Cardiac muscle cell (in vitro differentiated cells and primary cell): ENCODE data around the gene ESRP2. TPM values are rescaled to one million over a fixed set of nuclear protein-coding genes. Genes with fewer than 3 reads are reported as not detected.

ENCODE experiments used
- DNase-seq, 2 donors: peaks; one replicate each; pipeline versions ENCODE4 v3.0.0 to v3.0.0-alpha.2; 2010 to 2017; ENCODE audit warnings: low read depth in 1 of 2, low spot score in 1 of 2
- H3K27ac ChIP-seq: fragments of 200-600 bp; sonication (generic); 2 replicates; pipeline ENCODE4 v1.5.1; 2016
- H3K27me3 ChIP-seq: fragments of 200-600 bp; sonication (generic); 2 replicates; pipeline ENCODE4 v1.6.0; 2016; ENCODE audit warnings: control low read depth
- H3K36me3 ChIP-seq: fragments of 200-600 bp; sonication (generic); 2 replicates; pipeline ENCODE4 v1.5.1; 2016; ENCODE audit warnings: control low read depth
- H3K4me1 ChIP-seq: fragments of 200-600 bp; sonication (generic); 2 replicates; pipeline ENCODE4 v1.8.1; 2017; ENCODE audit warnings: low read depth, mild to moderate bottlenecking, mixed run types
- H3K4me3 ChIP-seq: fragments of 200-600 bp; sonication (generic); 2 replicates; pipeline ENCODE4 v1.5.1; 2016; ENCODE audit warnings: mild to moderate bottlenecking
- H3K9me3 ChIP-seq: fragments of 200-600 bp; sonication (generic); 2 replicates; pipeline ENCODE4 v1.5.1; 2017; ENCODE audit warnings: low read depth, mild to moderate bottlenecking, control low read depth
- polyA plus RNA-seq: library from polyadenylated mRNA; unstranded; fragments of >200 nt; fragmentation: Nextera tagmentation; extraction: Ambion mirVana; gene quantifications from 2 replicates; pipeline ENCODE4 v1.2.1, GENCODE V29; 2016
- total RNA-seq: library from RNA; depleted of rRNA; stranded (reverse); fragments of >200 nt; gene quantifications from 2 replicates; pipeline ENCODE4 v1.2.3, GENCODE V29; 2016
- TF ChIP-seq, protein P1 (sequence below): IDR thresholded peaks from 2 replicates; pipeline ENCODE4 v1.5.1; 2012; ENCODE audit warnings: low read depth, mild to moderate bottlenecking, low read length

Gene ESRP2
- total and polyA plus RNA-seq, 2 experiments from 2014 or later: 1.8 to 2.8 TPM

DNA sequence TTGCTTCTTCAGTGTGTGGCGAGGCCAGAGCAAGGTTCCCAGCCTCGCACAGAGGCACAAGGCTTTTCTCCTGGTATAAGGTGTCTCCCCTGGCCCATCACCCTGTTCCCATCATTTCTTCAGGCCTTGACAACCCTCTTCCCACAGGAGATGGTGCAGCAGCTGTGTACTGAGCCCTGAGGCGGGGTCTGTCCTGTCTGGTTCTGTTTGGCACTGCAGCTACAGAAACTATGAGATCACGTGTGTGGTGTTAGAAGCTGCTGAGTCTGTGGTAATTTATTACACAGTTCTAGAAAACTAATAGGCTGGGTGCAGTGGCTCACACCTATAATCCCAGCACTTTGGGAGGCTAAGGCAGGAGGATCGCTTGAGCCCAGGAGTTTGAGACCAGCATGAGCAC lies 16.5 kb upstream of the ESRP2 start:
- Histone ChIP-seq H3K27ac (peak overlapping the region; percentile 56), H3K9me3 (no peaks in the 10 kb centered on the region), H3K4me1 (peaks cover 16% of the 10 kb centered on the region), H3K4me3 (no peak overlapping the region), H3K27me3 (no peaks in the 10 kb centered on the region), H3K36me3 (no peaks in the 10 kb centered on the region)
- no peak for DNase-seq
- TF ChIP-seq, protein P1, sequence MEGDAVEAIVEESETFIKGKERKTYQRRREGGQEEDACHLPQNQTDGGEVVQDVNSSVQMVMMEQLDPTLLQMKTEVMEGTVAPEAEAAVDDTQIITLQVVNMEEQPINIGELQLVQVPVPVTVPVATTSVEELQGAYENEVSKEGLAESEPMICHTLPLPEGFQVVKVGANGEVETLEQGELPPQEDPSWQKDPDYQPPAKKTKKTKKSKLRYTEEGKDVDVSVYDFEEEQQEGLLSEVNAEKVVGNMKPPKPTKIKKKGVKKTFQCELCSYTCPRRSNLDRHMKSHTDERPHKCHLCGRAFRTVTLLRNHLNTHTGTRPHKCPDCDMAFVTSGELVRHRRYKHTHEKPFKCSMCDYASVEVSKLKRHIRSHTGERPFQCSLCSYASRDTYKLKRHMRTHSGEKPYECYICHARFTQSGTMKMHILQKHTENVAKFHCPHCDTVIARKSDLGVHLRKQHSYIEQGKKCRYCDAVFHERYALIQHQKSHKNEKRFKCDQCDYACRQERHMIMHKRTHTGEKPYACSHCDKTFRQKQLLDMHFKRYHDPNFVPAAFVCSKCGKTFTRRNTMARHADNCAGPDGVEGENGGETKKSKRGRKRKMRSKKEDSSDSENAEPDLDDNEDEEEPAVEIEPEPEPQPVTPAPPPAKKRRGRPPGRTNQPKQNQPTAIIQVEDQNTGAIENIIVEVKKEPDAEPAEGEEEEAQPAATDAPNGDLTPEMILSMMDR: no peak

DNA sequence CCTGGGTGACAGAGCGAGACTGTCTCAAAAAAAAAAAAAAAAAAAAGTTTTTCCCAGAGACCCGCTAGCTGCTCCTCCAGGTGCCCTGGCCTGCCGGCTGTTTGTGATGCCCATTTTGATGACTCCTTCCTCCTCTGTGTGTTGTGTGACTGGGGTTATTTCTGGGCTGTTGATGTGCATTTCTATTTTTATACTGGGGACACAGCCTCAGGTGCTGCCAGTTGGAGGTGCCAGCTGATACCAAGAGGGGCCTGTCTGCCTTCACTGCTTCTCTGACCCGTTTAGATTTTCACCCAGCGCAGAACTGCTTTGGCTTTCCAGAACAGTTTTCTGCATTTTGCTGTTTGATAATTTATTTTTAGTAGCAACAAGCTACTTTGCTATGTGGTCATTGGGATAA lies 15.9 kb upstream of the ESRP2 start:
- peak overlapping the region; percentile 56 for H3K27ac ChIP-seq

GRCh38 chr16:68250951-68251350 lies 15.0 kb upstream of the ESRP2 start:
- Histone ChIP-seq H3K27ac (peak overlapping the region; percentile 48), H3K4me1 (peaks cover 16% of the 10 kb centered on the region), H3K9me3 (no peaks in the 10 kb centered on the region), H3K27me3 (no peaks in the 10 kb centered on the region), H3K36me3 (no peaks in the 10 kb centered on the region), H3K4me3 (no peak overlapping the region)
- DNase-seq: no peak
- TF ChIP-seq, protein P1: no peak

More for the DNA sequence above, 15.9 kb upstream of the ESRP2 start:
- Histone ChIP-seq H3K9me3 (no peaks in the 10 kb centered on the region), H3K4me1 (peaks cover 16% of the 10 kb centered on the region), H3K36me3 (no peaks in the 10 kb centered on the region), H3K4me3 (no peak overlapping the region), H3K27me3 (no peaks in the 10 kb centered on the region)
- TF ChIP-seq, protein P1: no peak
- peak in 1 of 2 donors; percentile 34 for DNase-seq

- Histone ChIP-seq H3K36me3 (no peaks in the 10 kb centered on the region), H3K27me3 (no peaks in the 10 kb centered on the region), H3K4me3 (no peak overlapping the region), H3K4me1 (peaks cover 16% of the 10 kb centered on the region), H3K27ac (no peak overlapping the region), H3K9me3 (no peaks in the 10 kb centered on the region)
- TF ChIP-seq, protein P1: no peak
- DNase-seq: no peak
These were observed 13.4 kb upstream of the ESRP2 start for GRCh38 chr16:68249371-68249770.

DNA sequence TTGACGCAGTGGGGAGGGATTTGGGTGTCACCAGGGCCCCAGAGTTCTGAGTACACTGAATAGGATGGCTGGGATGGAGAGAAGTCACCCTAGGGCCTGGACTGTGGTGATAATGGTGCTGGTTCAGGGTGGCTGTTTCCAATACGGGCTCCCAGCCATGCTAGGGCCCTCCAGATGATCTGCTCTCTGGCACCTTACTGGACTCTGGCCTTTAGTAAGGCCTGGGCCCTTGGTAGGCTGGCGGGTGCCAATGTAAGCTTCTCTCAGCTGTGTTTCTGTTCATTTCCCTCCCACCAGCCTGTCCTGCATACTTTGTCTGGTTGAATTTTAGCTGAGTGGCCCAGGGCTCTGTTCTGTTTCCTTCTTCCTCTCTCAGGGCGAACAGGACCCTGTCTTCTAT lies 12.0 kb upstream of the ESRP2 start:
- no peaks in the 10 kb centered on the region for H3K36me3 ChIP-seq
- H3K4me1 ChIP-seq: peaks cover 16% of the 10 kb centered on the region
- TF ChIP-seq, protein P1: no peak
- no peak for DNase-seq
- no peak overlapping the region for H3K27ac ChIP-seq
- H3K9me3 ChIP-seq: no peaks in the 10 kb centered on the region
- H3K27me3 ChIP-seq: no peaks in the 10 kb centered on the region
- no peak overlapping the region for H3K4me3 ChIP-seq

- DNase-seq: no peak
- H3K27me3 ChIP-seq: no peaks in the 10 kb centered on the region
- no peak overlapping the region for H3K27ac ChIP-seq
- TF ChIP-seq, protein P1: no peak
- no peaks in the 10 kb centered on the region for H3K36me3 ChIP-seq
- H3K4me1 ChIP-seq: peaks cover 13% of the 10 kb centered on the region
- H3K4me3 ChIP-seq: no peak overlapping the region
- no peaks in the 10 kb centered on the region for H3K9me3 ChIP-seq
These were observed 11.5 kb upstream of the ESRP2 start for GRCh38 chr16:68247400-68247799.
